Testis (tissue), 3 donors: ENCODE measurements around the gene ACOX2. TPM values are rescaled to one million over a fixed set of nuclear protein-coding genes. Genes with fewer than 3 reads are reported as not detected.
"Not testable (repeated sequence)": the region's sequence is repeated elsewhere in the genome, so short reads cannot be mapped to it uniquely, and the experiment has no call there.

Experiments
- DNase-seq: peaks from one replicate; pipeline ENCODE4 v3.0.0-alpha.2; 2019
- H3K27ac ChIP-seq, 2 donors: fragments of 200-600 bp; sonication (generic); one replicate each; pipeline ENCODE4 v1.5.1; 2019
- H3K27me3 ChIP-seq: fragments of 200-600 bp; sonication (generic); one replicate; pipeline ENCODE4 v1.5.1; 2019
- H3K36me3 ChIP-seq: fragments of 200-600 bp; sonication (generic); one replicate; pipeline ENCODE4 v1.5.1; 2017; ENCODE audit warnings: low read depth; ENCODE audit errors: missing control alignments
- H3K4me1 ChIP-seq: fragments of 200-600 bp; sonication (generic); one replicate; pipeline ENCODE4 v1.5.1; 2019
- H3K4me3 ChIP-seq, 2 donors: fragments of 200-600 bp; sonication (generic); one replicate each; pipeline ENCODE4 v1.5.1; 2017 to 2019
- H3K9me3 ChIP-seq: fragments of 200-600 bp; sonication (generic); one replicate; pipeline ENCODE4 v1.5.1; 2017
- POLR2A ChIP-seq: fragments of 450-650 bp; IDR thresholded peaks from one replicate; pipeline ENCODE4 v1.6.1; 2017; ENCODE audit warnings: antibody characterized with exemption, mild to moderate bottlenecking, moderate library complexity
- WGBS, 2 donors: methylation state at CpG; one replicate each; pipeline ENCODE4 v1.1.5; 2018; 5-methylcytosine and 5-hydroxymethylcytosine counted together
- intact Hi-C: fragments of 100-400 bp; cut with DNase I; formaldehyde crosslinking; loops from one replicate; pipeline ENCODE4 v1.15.1; 2023; ENCODE audit warnings: low total_unique reads
- polyA plus RNA-seq: library from polyadenylated mRNA; stranded (reverse); fragments of 350-450 nt; fragmentation: Illumina TruSeq; extraction: RNeasy Lipid Tissue Mini Kit (QIAGEN cat#74804); gene quantifications from one replicate; pipeline ENCODE4 v1.2.3, GENCODE V29; 2014; ENCODE audit warnings: low read depth, low replicate concordance; ENCODE audit not compliant: insufficient read depth
- total RNA-seq, 2 donors: library from RNA; depleted of rRNA; stranded (reverse); fragments of >200 nt; gene quantifications; one replicate each; pipeline ENCODE4 v1.2.3, GENCODE V29; 2016
- TF ChIP-seq, protein P1 (sequence below), 3 experiments: fragments of 450-650 bp in 2 of 3; fragments of 200-600 bp in 1 of 3; sonication (generic) in 1 of 3; IDR thresholded peaks; one replicate each; pipeline ENCODE4 v1.5.1; 2016 to 2019; ENCODE audit warnings: antibody characterized with exemption in 3 of 3, mild to moderate bottlenecking in 2 of 3, moderate library complexity in 1 of 3

The ACOX2 gene
- total and polyA plus RNA-seq, 3 donors from 2014 or later: 27.1 to 55.9 (median 46.1) TPM

GRCh38 chr3:58529516-58530353 lies 7.3 kb downstream of the ACOX2 start:
- H3K4me1 ChIP-seq: no peaks in the 10 kb centered on the region
- intact Hi-C loops: no loop called here
- 75 to 80% methylated on average over 5 to 15 of the region's 15 CpGs for WGBS, 2 donors
- H3K27ac ChIP-seq: no peak overlapping the region
- TF ChIP-seq, protein P1, sequence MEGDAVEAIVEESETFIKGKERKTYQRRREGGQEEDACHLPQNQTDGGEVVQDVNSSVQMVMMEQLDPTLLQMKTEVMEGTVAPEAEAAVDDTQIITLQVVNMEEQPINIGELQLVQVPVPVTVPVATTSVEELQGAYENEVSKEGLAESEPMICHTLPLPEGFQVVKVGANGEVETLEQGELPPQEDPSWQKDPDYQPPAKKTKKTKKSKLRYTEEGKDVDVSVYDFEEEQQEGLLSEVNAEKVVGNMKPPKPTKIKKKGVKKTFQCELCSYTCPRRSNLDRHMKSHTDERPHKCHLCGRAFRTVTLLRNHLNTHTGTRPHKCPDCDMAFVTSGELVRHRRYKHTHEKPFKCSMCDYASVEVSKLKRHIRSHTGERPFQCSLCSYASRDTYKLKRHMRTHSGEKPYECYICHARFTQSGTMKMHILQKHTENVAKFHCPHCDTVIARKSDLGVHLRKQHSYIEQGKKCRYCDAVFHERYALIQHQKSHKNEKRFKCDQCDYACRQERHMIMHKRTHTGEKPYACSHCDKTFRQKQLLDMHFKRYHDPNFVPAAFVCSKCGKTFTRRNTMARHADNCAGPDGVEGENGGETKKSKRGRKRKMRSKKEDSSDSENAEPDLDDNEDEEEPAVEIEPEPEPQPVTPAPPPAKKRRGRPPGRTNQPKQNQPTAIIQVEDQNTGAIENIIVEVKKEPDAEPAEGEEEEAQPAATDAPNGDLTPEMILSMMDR (IDR thresholded peaks at IDR 0.05): peak in 1 of 3 experiments; percentile 9
- TF ChIP-seq POLR2A: no peak
- H3K4me3 ChIP-seq: no peak overlapping the region
- no peaks in the 10 kb centered on the region for H3K27me3 ChIP-seq
- no peaks in the 10 kb centered on the region for H3K9me3 ChIP-seq
- DNase-seq: peak; percentile 63
- H3K36me3 ChIP-seq: no peaks in the 10 kb centered on the region

DNA sequence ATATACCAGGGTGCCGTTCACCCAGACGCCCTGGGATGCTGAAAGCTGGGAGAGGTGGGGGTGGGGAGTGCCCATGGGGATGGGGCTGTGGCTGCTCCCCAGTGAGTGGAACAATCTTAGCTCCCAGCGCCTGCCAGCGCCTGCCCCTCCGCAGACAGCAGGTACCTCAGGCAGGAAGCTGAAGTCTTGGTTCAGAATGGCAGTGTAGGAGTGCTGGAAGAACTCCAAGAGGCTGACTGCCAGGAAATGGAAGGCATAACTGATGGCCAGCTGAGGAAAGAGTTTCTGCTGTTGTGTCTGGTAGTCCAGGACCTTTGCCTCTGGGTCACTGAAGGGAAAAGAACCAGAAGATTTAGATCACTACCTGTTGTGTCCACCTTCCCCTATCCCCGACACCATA lies 8.4 kb downstream of the ACOX2 start:
- H3K27ac ChIP-seq: no peak overlapping the region
- no peaks in the 10 kb centered on the region for H3K4me1 ChIP-seq
- H3K27me3 ChIP-seq: no peaks in the 10 kb centered on the region
- H3K36me3 ChIP-seq: no peaks in the 10 kb centered on the region
- intact Hi-C loops: no loop called here
- no peak overlapping the region for H3K4me3 ChIP-seq
- DNase-seq: peak; percentile 88
- TF ChIP-seq, protein P1 (IDR thresholded peaks at IDR 0.05): no peak
- TF ChIP-seq POLR2A: no peak
- no peaks in the 10 kb centered on the region for H3K9me3 ChIP-seq
- 55 to 64% methylated on average over 3 to 6 of the region's 6 CpGs for WGBS, 2 donors

GRCh38 chr3:58527440-58527839 lies 9.6 kb downstream of the ACOX2 start:
- intact Hi-C loops, DNase-seq, H3K27ac ChIP-seq, H3K9me3 ChIP-seq, H3K27me3 ChIP-seq, H3K4me1 ChIP-seq, H3K36me3 ChIP-seq, H3K4me3 ChIP-seq: not testable (repeated sequence)
- WGBS, 2 donors: 90 to 94% methylated on average over 3 of the region's 3 CpGs

DNA sequence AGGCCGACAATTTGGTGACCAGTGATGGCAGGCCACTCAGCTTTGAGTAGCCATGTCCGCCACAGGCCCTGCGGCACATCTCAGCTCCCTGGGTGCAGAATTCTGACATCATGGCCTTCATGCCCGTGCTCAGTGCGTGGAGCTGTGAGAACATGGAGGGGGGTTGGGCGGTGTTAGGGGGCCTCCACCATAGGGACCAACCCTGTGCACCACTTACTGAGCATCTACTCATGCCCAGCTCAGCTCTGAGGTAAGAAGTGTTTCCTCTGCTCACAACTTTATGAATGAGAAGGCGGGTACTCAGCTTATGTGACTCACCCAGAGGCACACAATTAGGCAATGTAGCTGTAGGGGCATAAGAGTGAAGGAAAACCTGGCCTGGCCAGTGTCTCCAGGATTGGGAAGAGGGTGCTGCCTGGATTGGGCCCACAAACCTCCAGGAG lies 10.5 kb downstream of the ACOX2 start:
- H3K27ac ChIP-seq: no peak overlapping the region
- intact Hi-C loops: no loop called here
- no peaks in the 10 kb centered on the region for H3K4me1 ChIP-seq
- 83 to 94% methylated on average over 6 to 7 of the region's 7 CpGs for WGBS, 2 donors
- no peaks in the 10 kb centered on the region for H3K9me3 ChIP-seq
- H3K36me3 ChIP-seq: no peaks in the 10 kb centered on the region
- H3K27me3 ChIP-seq: no peaks in the 10 kb centered on the region
- DNase-seq: no peak
- no peak overlapping the region for H3K4me3 ChIP-seq
- TF ChIP-seq, protein P1 (IDR thresholded peaks at IDR 0.05): no peak
- no peak for TF ChIP-seq POLR2A

GRCh38 chr3:58524326-58524888 lies 12.6 kb downstream of the ACOX2 start:
- TF ChIP-seq POLR2A: no peak
- TF ChIP-seq, protein P1 (IDR thresholded peaks at IDR 0.05): no peak
- H3K4me1 ChIP-seq: no peaks in the 10 kb centered on the region
- H3K9me3 ChIP-seq: no peaks in the 10 kb centered on the region
- no peaks in the 10 kb centered on the region for H3K27me3 ChIP-seq
- 85 to 94% methylated on average over 10 to 11 of the region's 11 CpGs for WGBS, 2 donors
- H3K27ac ChIP-seq: no peak overlapping the region
- H3K4me3 ChIP-seq: no peak overlapping the region
- no peak for DNase-seq
- no peaks in the 10 kb centered on the region for H3K36me3 ChIP-seq
- intact Hi-C loops: no loop called here
